HG03469 (cell line): ENCODE measurements around the gene APOBEC3C.
"Not testable (repeated sequence)": the region's sequence is repeated elsewhere in the genome, so short reads cannot be mapped to it uniquely, and the experiment has no call there.

Source experiments
- ATAC-seq: cut with Tn5 transposase; IDR thresholded peaks from one replicate; pipeline ENCODE4 v1.9.1; 2021; ENCODE audit warnings: mild to moderate bottlenecking, moderate library complexity, moderate number of reproducible peaks; ENCODE audit not compliant: unreplicated experiment

APOBEC3C gene

GRCh38 chr22:39055658-39056057, 41.6 kb downstream of the APOBEC3C start:
- ATAC-seq, result no peak

GRCh38 chr22:39061290-39061689, 47.2 kb downstream of the APOBEC3C start:
- not testable (repeated sequence) for ATAC-seq

- ATAC-seq, result not testable (repeated sequence)
Measured at GRCh38 chr22:39061951-39062350, 47.9 kb downstream of the APOBEC3C start.

GRCh38 chr22:39063904-39064303, 49.8 kb downstream of the APOBEC3C start:
- not testable (repeated sequence) for ATAC-seq

GRCh38 chr22:39066442-39067276, 52.6 kb downstream of the APOBEC3C start:
- not testable (repeated sequence) for ATAC-seq

DNA sequence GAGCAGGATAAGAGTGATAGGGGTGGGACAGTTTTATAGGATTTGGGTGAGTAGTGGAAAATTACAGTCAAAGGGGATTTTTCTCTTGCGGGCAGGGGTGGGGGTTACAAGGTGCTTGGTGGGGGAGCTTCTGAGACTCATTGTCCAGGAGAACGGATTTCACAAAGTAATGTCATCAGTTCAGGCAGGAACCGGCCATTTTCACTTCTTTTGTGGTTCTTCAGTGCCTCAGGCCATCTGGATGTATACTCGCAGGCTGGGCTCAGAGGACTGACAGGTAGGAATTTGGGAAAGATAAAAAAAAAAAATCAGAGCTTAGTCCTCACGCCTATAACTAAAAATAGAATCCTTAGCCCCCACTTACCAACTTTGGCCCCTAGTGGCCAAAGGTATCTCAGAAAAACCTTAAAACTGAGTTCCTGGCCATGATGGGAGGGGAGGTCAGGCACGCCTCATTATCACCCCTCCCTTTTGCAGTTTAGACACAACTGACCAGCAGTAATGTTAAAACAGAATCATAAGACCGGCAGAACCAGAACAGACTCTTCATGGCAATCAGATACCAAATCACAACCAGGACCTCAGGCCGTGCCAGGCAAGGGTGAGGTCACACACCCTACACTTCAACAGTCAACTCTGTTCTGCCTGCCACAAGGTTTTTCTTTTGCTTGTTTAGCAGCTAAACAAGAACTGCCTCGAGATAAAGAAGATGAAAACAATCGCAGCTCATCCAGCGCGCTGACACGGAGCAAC, 54.2 kb downstream of the APOBEC3C start:
- no peak for ATAC-seq
